Measurements from ENCODE around the gene KIF1A.

The KIF1A gene

DNA sequence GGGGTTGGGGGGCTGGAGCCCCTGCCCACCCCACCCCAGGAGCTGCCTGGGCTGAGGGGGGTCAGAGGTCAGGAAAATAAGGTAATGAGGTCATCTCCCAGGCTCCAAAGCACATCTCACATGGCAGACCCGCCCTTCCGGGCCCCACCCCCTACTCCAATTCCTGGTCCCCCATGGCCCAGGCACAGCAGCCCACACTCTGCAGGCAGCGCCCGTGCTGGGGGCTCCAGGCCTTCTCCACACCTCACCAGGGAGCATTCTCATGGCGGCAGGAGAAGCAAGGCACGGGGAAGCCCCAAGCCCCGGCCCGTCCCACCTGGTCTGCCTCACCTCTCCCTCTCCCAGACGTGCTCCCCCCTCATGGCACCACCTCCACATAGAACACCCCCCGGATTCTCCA is 84.5 kb downstream of the KIF1A start:
- no peak for DNase-seq (ENCODE audit: low spot score)

DNA sequence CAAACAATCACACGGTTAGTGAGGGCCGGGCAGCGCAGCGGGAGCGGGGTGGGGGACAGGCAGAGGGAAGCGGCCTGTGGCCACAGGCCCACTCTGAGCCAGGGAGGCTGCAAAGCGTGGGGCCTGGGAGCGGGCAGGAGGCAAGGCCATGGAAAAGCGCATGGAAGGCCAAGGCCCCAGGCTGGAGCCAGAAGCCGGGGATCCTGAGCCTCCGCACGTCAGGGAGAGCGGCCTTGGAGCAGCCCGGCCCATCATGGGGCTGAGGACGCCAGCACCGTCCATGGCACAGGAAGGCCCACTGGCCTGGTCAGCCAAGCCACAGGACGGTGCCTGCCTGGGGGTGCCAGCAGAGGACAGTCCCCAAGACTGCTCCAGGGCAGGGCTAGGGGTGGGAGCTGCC is 85.3 kb downstream of the KIF1A start:
- no peak for DNase-seq (ENCODE audit: low spot score)

DNA sequence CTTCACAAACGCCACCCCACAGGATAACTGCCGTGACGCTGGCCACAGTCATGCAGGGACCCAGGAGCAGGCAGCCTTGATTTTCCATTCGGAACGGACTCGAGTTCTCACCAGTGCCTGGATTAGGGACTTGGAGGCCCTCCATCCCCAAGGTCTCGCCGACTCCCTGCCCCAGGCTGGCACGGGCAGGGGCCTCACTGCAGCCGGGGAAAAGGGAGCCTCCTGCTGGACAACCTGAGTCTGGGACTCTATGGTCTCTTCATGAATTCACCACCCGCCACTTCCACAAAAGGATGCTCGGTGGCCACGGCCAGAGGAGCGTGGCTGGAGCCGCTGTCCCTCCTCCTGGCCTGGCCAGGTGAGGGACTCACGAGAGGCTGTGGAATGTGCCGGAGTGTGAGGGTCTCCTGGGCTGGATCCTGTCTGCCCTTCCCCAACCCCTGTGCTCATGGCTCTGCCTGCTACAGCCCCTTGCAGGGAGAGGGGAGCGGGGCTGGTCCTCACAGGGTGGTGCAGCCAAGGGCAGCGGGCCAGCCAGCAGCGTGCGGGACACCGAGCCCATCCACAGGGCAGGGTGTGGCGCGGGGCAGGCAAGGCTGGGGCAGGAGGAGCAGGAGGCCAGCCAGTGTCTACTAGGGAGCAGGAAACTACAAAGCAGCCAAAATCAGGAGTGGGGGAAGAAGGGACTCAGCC is 86.1 kb downstream of the KIF1A start:
- no peak for DNase-seq (ENCODE audit: low spot score)

DNA sequence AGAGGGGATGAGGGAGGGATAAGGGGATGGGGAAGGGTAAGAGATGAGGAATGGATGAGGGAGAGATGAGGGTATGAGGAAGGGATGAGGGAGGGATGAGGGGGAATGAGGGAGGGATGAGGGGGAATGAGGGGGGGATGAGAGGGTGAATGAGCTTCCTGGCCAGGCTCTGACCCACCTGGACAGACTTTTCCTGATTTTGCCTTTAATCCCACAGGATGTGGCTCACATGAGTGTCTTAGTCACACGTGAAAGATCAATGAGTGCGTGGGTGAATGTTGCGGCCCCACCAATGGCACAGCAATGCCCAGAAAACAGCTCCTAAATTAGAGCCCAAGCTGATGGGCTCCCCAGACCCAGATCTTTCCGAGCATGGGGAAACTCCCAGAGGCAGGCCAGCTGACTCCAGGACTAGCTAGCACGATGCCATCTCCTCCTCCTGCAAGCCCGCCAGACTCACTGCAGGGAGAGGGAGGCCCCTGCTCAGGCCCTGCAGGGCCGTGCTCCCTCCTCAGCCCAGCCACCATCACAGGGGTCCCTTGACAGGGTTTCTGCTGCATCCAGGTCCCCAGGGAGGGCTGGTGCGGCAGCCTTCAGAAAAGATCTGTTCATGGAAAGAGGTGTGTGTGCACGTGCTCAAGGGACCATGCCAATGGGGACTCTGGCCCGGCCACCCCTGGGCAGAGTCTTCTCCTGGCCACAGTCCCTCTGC is 87.0 kb downstream of the KIF1A start:
- peak; percentile 9 for DNase-seq (ENCODE audit: low spot score)

DNA sequence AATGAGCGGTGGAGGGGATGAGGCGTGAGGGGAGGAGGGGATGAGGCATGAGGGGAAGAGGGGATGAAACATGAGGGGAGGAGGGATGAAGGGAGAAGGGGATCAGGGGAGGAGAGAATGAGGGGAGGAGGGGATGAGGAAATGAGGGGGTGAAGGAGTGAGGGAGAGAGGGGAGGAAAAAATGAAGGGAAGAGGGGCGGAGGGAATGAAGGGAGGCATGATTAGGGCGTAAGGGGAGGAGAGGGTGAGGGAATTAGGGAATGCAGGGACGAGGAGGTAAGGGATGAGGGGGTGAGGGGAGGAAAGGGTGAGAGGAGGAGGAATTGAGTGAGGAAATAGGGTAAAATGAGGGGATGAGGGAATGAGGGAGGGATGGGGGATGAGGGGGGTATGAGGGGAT is 87.8 kb downstream of the KIF1A start:
- DNase-seq (ENCODE audit: low spot score) = no peak

DNA sequence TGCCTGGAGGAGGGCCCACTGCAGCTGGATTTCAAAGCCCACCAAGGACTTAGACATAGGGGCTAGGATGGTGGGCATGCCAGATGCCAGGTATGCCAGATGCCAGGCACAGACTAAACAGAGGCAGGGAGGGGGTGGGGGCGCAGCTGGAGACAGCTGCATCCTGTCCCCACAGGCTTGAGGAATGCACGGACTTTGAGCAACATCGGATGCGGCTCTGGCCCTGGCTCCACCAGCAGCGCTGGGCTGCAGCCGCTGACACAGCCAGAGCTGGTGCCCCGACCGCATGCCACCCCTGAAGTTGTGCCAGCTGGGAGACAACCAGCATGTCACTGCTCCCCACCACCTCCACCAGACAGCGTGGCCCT is 88.9 kb downstream of the KIF1A start:
- no peak for DNase-seq (ENCODE audit: low spot score)

DNA sequence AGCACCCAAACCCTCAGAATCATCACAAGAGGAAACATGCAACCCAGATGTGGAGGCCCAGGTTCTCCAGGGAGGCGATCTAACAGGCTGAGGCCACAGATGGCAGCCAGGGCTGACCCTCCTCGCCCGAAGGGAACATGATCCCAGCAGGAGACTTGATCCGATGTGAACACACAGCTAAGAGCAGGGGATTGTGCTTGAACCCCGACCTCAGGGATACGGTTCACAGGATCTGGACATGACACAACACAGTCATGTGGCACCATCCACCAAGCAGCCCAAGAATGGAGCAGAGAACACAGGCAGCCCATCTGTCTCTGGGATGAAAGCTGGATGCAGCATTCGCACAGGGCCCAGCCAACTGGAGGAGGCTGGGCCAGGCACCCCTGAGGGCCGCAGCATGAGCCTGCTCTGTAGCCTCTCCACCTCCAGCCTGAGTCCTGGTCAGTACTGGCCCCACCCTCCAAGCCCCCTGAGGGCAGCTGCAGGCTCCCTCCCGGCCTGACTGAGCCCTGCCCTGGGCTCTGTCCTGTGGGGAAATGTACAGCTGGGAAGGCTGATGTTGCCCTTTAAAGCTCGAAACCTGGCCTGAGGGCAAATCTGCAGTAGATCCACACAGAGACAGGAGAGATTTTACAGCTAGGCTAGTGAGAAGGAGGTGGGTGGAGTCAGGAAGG is 89.4 kb downstream of the KIF1A start:
- no peak for DNase-seq (ENCODE audit: low spot score)

DNA sequence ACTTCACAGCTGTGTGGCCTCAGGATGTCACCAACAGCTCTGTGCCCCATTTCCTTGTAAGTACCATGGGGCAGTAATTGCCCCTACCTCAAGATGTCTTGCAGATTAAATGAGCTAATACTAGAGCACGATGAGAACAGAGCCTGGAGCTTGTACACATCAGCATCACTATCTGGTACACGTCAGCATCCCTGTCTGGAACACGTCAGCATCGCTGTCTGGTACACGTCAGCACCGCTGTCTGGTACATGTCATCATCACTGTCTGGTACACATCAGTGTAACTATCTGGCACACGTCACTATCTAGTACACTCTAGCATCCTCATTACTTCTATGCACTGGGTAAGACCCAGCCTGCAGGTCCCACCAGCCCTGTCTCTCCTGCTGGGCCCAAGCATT is 91.2 kb downstream of the KIF1A start:
- no peak for DNase-seq (ENCODE audit: low spot score)

DNA sequence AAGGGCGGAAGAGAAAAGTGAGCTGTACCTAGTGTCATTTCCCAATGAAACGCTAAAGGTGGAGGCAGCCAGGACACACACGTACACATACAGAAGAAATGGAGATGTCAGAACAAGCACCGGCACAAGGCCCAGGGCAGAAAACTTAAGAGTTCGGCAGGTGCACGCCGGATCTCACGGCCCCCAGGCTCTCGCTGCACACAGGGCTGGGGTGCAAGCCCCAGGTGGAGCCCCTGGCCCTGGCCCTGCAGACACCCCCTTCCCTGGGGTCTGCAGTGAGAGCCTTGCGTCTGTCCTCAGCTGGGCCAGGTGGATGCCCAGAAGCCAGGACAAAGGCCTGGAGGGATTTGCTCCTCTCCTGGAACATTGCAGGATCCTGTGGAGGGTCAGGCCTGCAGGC is 91.7 kb downstream of the KIF1A start:
- DNase-seq (ENCODE audit: low spot score) = no peak

DNA sequence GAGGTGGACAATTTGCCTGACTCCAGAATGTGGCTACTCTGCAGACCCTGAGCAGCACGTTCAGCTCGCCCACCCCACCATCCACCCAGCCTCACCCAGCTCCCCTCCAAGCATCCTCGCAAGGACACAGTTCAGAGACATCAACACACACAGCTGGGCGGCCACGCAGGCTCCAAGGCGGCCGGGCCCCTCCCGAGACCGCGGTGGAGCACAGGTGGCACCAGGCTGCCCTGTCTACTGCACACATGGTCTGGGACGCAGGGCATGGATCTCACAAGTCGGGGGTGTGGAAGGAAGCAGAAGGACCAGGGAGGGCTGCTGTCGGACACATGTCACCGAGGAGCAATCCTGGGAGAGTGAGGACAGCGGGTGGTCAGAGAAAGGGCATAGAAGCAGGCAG is 92.1 kb downstream of the KIF1A start:
- no peak for DNase-seq (ENCODE audit: low spot score)

DNA sequence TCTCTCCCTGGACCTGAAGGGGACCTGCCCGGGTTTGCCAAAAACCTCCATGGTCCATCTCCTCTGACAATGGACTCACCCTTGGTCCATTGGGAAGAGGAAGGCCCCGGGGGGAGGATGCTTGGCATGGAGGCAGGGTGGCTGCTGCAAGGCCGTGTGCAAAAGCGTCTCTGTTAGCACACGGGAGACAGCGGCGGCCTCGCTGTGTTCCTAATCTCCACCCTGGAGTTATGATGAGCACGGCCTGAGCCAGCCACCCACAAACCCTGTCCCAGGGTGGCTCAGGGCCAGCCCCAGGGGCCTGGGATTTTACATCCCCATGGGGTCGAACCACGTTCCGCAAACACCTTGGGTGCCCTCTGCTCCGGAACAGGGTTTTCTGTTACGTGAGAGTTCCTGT is 92.6 kb downstream of the KIF1A start:
- DNase-seq (ENCODE audit: low spot score) = no peak

DNA sequence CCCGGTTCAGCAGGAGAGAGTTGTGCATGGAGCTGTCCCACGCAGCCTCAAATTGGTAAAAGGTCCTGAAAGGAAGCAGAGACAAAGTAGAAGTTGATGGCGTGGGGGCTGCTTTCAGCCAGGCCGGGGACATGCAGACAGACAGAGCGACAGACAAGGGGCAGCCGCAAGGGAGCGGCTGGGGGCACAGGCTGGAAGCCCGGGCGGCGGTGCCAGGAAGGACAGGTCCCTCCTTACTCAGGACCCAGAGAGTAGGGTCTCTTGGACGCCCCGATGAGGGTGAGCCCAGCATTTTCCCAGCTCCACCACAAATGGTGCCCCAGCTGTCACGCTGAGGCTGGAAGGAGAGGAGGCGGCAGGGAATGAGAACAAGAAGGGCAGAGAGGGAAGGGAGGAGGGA is 93.1 kb downstream of the KIF1A start:
- no peak for DNase-seq (ENCODE audit: low spot score)

DNA sequence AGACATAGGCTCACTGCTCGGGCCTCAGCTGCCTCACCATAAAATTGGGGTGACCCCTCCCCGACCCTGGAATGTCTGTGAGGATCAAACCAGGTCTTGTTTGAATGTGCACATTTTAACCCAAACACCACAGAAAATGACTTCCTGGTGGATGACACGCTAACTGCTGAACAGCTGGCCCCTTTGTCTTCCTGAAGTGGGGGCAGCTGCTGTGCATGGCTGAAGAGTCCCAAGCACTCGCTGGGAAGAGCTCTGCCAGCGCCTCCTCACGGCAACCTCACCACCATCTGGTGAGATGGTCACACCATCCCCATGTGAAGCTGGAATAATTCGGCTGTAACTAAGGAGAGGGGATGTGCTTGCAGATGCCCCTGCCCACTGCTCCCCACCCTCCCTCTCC is 94.3 kb downstream of the KIF1A start:
- DNase-seq (ENCODE audit: low spot score) = no peak

DNA sequence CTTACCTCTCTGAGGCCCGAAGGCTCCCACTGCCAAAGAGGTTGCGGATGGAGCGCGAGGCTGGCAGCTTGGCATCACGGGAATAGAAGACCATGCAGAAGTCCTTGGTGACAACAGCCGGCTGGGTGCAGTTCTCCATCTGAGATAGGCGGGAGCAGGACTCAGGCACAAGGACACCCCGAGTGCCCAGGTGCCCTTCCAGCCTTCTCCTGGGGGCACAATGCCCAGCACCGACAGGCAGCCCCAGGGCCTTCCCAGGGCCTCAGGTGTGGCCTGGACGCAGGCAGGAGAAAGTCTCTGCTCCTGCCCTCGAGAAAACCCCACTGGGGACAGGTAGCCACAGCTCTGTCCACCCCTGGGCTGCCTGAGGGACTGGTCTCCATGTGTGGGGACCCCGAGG is 94.8 kb downstream of the KIF1A start:
- DNase-seq (ENCODE audit: low spot score) = no peak

DNA sequence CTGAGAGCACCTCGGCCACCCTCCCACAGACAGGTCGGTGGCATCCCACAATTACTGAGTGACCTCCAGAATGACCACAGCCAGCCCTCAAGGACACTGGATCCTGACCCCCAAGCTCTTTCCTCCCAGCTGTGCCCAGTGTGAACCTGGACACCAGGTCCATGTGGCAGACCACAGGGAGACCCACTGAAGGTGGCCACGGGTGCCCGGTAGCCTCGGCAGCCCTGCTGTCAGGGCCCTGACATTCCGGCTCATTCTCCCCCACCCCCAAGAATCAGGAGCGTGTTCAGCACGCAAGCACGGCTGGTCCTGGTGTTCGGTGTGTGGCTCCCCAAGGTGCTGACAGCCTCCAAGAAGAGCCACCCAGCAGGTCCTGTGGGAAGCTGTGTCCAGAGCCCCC is 95.6 kb downstream of the KIF1A start:
- DNase-seq (ENCODE audit: low spot score) = no peak

DNA sequence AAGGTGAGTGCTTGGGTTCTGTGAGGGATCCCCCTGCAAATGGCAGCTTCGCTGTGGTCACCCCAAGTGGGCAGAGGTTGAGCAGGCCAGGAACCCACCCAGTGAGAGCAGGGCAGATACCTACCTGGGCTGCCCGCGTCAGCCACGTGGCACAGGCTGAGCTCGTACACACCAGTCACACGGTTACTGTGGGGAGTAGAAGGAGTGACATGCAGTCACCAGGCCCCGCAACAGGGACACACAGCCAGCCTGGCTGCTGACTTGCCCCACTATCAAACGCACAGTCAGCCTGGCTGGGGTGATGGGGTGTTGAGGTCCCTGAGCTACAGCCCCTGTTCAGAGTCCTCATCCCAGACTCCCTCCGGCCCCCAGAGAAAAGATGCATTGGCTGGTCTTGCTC is 96.2 kb downstream of the KIF1A start:
- DNase-seq (ENCODE audit: low spot score) = no peak

DNA sequence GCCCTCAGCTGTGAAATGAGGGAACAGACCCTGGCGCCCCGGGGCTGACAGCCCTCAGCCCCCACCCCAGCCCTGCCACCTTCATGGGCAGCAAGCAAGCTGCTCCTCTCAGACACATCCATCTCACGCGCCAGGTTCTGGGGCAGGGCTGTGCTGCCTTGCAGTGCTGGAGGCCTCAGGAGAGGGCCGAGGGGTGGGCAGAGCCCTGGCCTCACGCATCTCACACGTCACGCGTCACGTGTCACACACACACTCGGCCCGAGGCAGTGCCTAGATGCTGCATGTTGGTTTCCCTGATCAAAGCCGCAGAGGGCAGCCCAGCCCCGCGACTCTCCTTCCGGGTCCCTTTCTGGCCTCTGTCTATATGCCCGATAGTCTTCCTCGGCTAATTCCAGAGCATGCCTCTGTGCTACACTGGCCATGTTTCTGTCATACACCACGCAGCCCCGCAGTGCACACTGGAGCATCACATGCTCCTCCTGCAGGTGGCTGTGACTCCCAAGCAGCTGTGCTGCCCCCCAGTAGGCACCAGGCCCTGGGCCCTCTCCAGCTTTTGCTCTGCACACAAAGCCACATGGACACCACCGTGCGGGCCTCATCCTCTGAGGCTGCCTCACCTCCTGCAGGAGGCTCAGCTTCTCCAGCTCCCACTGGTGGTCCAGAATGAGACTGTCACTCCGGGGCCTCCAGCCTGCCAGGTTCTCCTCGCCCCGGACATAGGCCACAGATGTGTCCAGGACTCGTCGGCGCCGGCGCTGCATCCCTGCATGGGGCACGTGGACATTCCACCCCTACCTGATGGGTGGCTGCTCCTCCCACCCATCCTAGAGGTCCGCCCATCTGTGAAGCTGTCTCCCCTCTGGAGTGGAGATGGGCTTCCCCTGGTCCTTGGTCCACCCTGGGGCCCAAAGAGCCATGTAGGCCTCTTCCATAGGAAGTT is 97.0 kb downstream of the KIF1A start:
- DNase-seq (ENCODE audit: low spot score) = no peak

DNA sequence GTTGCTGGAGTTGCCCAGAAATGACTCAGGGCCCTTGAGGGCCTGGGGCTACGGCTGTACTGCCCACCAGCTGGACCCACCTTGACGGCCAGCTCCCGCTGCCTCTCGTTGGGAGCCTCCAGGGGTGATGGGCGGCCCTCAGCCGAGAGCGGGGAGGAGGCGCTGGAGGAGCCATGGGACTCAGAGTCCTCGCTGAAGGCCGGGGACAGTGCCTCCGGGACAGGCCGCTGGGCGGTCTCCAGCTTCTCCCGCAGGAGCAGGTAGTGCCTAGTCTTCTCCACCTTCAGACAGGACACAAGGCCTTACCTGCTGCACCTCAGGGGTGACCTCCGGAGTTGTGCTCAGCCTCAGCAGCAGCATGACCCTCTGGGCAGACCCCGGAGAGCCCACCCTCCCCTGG is 97.6 kb downstream of the KIF1A start:
- no peak for DNase-seq (ENCODE audit: low spot score)

DNA sequence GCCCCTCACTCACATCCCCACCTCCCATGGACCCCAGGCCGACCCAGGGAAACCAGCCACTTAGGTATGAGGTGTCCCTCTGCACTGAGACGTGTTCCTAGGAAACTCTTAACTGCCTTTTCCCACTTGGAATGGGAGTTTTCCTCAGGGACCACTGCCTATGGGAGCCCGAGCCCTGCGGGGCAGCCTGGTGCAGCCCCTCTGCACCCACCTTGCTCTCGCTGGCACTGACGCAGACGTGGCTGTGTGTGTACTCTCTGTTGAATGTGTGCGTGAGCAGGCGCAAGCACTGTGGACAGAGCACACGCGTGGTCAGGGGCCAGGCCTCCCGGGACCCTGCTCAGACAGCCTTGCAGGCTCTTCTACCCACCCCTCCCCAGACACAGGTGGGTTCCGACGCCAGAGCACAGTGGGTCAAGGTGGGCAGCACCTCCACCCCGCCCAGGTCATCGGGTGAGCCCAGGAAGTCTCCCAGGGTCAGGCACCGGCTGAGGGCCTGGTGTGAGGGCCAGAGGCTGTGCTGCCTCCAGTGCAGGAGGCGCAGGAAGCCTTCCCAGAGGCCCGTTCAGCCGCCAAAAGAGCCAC is 98.3 kb downstream of the KIF1A start:
- no peak for DNase-seq (ENCODE audit: low spot score)

DNA sequence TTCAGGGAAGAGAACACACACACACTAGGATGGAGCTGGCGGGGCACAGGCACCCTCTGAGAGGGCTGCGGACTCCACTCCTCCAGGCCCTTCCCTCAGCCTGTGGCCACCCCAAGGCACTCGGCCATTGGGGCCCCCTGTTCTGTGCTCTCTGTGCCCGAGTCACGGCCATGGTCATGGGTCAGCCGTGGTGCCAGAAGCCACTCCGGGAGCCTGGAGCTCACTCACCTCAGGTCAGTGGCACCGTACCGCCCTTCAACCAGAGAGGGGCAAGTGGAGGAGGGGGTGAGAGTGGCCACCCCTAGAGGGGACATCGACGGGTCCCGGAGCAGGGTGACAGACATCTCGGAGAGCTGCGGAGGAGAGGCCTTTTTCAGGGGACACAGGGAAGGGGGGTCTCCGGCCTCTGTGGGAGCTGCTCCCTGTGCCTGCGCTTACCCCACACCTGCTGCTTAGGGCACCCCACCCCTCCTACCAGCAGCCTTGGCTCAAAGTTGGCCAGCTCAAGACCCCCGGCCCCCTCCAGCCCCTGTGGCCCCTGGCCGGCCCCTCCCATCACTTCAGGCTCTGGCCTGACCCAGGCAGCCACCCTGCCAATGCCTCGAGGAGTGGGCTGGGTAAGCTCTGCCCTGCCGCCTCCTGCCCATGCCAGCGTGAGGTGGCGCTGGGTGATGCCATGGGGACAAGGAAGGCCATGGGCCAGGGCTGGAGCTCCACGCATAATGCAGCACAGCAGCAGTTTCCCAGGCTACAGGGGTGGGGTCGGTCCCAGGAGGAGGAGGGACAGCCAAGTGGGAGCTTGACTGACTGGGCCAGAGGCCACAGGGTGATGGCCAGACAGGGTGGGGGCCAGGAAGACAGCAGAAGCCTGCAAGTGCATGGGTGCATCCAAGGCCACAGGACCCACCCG is 99.1 kb downstream of the KIF1A start:
- DNase-seq (ENCODE audit: low spot score) = no peak

Data from SW480 (cell line).